Measurements from ENCODE around the gene CAND2.

CAND2 gene

DNA sequence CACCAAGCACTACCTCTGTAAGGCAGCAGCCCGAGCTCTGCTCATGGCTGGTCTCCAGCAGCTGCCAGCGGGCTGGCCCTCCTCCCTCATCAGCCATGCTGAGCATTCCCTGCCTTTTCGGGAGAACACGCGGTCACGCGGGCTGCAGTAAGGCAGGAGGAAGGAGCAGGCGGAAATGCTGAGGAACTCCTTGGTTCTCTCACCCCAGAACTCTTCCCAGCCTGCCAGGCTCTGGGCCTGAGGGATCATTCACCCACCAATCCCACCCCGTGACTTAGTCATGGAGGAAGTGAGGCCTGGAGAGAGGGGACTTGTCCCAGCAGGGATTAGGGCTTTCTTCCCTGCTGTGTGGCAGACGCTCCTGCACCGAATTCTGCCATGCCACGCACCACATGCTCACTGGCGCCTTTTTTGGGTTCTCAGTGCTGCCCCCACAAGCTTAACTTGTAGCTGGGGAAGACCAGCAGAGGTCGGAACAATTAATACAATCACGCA, 87.8 kb downstream of the CAND2 start:
- DNase-seq (ENCODE audit: low read depth in 3 of 3, low spot score in 1 of 3): no peak

All from stimulated activated CD4-positive, alpha-beta T cell treated with anti-CD3 and anti-CD28 coated beads, TNF-alpha, amount 100 ng/mL, for 1 hour (primary cell).